Measurements from ENCODE around the gene RAN.

DNA sequence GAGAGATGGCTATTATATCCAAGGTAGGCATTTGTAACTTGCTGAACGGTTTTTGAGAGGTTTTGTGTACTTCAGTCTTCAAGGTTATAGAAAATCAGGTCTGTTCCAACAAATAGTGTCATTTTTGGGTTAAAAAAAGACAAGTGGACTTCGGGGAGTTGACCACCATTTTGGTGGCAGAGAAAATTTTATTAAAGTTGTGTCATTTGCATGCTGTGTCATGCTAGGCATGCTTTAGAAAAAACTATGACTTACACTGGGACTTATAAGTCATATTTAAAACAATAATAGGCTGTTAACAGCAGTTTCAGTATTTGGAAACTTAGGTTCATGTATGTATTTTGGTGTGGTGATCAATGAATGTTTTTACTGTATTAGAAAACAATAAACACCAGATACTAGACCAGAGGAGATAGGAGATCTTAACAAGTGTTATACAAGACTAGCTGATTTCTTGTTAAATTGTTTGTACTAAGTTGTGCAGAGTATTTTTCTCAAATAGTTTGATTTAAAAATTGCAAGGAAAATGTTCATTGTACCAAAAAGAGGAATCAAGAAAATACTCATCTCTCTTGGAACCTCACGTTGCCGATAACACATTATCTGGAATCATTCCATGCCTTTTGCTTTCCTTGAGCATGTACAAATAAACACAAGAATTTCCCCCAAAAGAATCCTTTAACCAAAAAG lies 1.4 kb downstream of the RAN start:
- no peak for TF ChIP-seq POLR2A (IDR thresholded peaks at IDR 0.05)
- TF ChIP-seq, protein P1, sequence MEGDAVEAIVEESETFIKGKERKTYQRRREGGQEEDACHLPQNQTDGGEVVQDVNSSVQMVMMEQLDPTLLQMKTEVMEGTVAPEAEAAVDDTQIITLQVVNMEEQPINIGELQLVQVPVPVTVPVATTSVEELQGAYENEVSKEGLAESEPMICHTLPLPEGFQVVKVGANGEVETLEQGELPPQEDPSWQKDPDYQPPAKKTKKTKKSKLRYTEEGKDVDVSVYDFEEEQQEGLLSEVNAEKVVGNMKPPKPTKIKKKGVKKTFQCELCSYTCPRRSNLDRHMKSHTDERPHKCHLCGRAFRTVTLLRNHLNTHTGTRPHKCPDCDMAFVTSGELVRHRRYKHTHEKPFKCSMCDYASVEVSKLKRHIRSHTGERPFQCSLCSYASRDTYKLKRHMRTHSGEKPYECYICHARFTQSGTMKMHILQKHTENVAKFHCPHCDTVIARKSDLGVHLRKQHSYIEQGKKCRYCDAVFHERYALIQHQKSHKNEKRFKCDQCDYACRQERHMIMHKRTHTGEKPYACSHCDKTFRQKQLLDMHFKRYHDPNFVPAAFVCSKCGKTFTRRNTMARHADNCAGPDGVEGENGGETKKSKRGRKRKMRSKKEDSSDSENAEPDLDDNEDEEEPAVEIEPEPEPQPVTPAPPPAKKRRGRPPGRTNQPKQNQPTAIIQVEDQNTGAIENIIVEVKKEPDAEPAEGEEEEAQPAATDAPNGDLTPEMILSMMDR (IDR thresholded peaks at IDR 0.05), result no peak

All from testis (tissue), 2 donors.